Lower lobe of right lung (tissue), 2 donors: ENCODE results near the gene ADAM23. TPM values are rescaled to one million over a fixed set of nuclear protein-coding genes. Genes with fewer than 3 reads are reported as not detected.

Experiments used
- ATAC-seq, 2 donors: fragments of 200-7000 bp; cut with Tn5 transposase; one replicate each; pipeline ENCODE4 v1.9.1; 2020 to 2022; ENCODE audit warnings: mild to moderate bottlenecking in 2 of 2, moderate library complexity in 2 of 2
- DNase-seq: peaks from one replicate; pipeline ENCODE4 v3.0.0-alpha.2; 2020
- H3K27ac ChIP-seq: fragments of 200-600 bp; one replicate; pipeline ENCODE4 v1.8.0; 2022
- H3K27me3 ChIP-seq: fragments of 200-600 bp; one replicate; pipeline ENCODE4 v1.8.0; 2022; ENCODE audit warnings: low read depth
- H3K36me3 ChIP-seq: fragments of 200-600 bp; one replicate; pipeline ENCODE4 v1.8.0; 2022; ENCODE audit warnings: mild to moderate bottlenecking
- H3K4me1 ChIP-seq: fragments of 200-600 bp; one replicate; pipeline ENCODE4 v1.8.0; 2022
- H3K4me3 ChIP-seq: fragments of 200-600 bp; one replicate; pipeline ENCODE4 v1.8.0; 2022; ENCODE audit warnings: mild to moderate bottlenecking
- H3K9me3 ChIP-seq: fragments of 200-600 bp; one replicate; pipeline ENCODE4 v1.8.0; 2022
- CTCF ChIP-seq: fragments of 200-600 bp; IDR thresholded peaks from one replicate; pipeline ENCODE4 v1.8.0; 2022; ENCODE audit warnings: antibody characterized with exemption, mild to moderate bottlenecking
- intact Hi-C: fragments of 100-400 bp; cut with DNase I; formaldehyde crosslinking; loops from one replicate; pipeline ENCODE4 v1.11.0; 2022
- total RNA-seq: library from RNA; stranded (reverse); fragmentation: NEBNext Ultra II Directional; extraction: Animal tissue kit (Norgen Biotek cat#: 25700); gene quantifications from one replicate; pipeline ENCODE4 v1.2.1, GENCODE V29; 2021
- donor health status: DM: no; HTN: yes; CAD: no; lungs with severe emphysema.

The ADAM23 gene
- total RNA-seq, 1 donor from 2014 or later, result 2.5 TPM

- Histone ChIP-seq H3K27ac (no peak overlapping the region), H3K27me3 (no peaks in the 10 kb centered on the region), H3K36me3 (no peaks in the 10 kb centered on the region), H3K9me3 (no peaks in the 10 kb centered on the region), H3K4me3 (no peak overlapping the region), H3K4me1 (no peaks in the 10 kb centered on the region)
- intact Hi-C loops, result no loop called here
- DNase-seq (no peak), ATAC-seq (no peak)
- TF ChIP-seq CTCF, result no peak
These were observed 88.7 kb downstream of the ADAM23 start for GRCh38 chr2:206531996-206532543.

DNA sequence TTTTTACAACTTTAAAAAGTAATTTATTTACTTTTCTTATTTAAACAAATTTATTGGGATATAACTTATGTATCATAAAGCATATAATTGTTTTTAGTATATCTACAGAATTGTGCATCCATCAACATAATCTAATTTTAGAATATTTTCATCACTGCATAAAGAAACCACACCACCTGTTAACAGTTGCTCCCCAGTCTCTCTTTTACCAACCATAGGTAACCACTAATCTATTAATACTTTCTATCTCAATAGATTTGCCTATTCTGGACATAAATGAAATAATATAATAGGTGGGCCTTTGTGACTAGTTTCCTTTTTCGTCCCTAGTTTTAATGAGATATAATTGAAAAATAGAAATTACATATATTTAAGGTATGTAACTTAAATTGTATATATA is 90.6 kb downstream of the ADAM23 start:
- Histone ChIP-seq H3K4me1 (no peaks in the 10 kb centered on the region), H3K9me3 (no peaks in the 10 kb centered on the region), H3K27ac (no peak overlapping the region), H3K27me3 (no peaks in the 10 kb centered on the region), H3K4me3 (no peak overlapping the region), H3K36me3 (no peaks in the 10 kb centered on the region)
- no peak for ATAC-seq
- TF ChIP-seq CTCF, result no peak
- intact Hi-C loops, result no loop called here
- no peak for DNase-seq

GRCh38 chr2:206535260-206535986 is 92.1 kb downstream of the ADAM23 start:
- Histone ChIP-seq H3K9me3 (no peaks in the 10 kb centered on the region), H3K36me3 (no peaks in the 10 kb centered on the region), H3K27ac (no peak overlapping the region), H3K4me1 (no peaks in the 10 kb centered on the region), H3K4me3 (no peak overlapping the region), H3K27me3 (no peaks in the 10 kb centered on the region)
- intact Hi-C loops, result no loop called here
- no peak for TF ChIP-seq CTCF
- ATAC-seq, result no peak
- DNase-seq, result no peak

GRCh38 chr2:206540757-206541156 is 97.4 kb downstream of the ADAM23 start:
- intact Hi-C loops, result no loop called here
- Histone ChIP-seq H3K27ac (no peak overlapping the region), H3K27me3 (no peaks in the 10 kb centered on the region), H3K4me3 (no peak overlapping the region), H3K9me3 (no peaks in the 10 kb centered on the region), H3K4me1 (no peaks in the 10 kb centered on the region), H3K36me3 (no peaks in the 10 kb centered on the region)
- no peak for DNase-seq
- no peak for TF ChIP-seq CTCF
- ATAC-seq, result no peak

DNA sequence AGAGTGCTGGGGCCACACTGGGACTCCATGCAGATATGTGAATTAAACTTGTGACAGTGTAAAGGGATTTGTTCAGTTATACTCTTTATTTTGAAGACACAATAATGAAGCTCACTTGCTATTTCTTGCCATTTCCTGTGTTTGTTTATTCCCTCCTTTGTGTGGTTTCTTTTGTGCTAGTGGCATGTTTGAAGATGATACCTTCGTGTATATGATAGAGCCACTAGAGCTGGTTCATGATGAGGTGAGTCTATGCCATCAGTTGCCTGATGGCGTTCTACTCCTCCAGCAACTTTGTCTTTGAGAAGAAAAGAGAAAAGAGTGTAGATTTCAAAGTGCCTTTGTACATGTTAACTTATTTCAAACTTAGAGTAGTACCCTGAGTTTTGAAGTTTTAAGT is 99.7 kb downstream of the ADAM23 start:
- no peak for DNase-seq
- Histone ChIP-seq H3K4me1 (no peaks in the 10 kb centered on the region), H3K27me3 (no peaks in the 10 kb centered on the region), H3K27ac (no peak overlapping the region), H3K9me3 (no peaks in the 10 kb centered on the region), H3K36me3 (no peaks in the 10 kb centered on the region), H3K4me3 (no peak overlapping the region)
- TF ChIP-seq CTCF, result no peak
- intact Hi-C loops, result no loop called here
- no peak for ATAC-seq
